Gastrocnemius medialis (tissue), 4 donors: Measurements from ENCODE around the gene DNAJC5G.

Experiments
- POLR2A ChIP-seq, 2 donors: fragments of 450-650 bp; IDR thresholded peaks; one replicate each; pipeline ENCODE4 v1.6.1; 2017; ENCODE audit warnings: antibody characterized with exemption in 2 of 2, mild to moderate bottlenecking in 2 of 2, moderate library complexity in 2 of 2
- TF ChIP-seq, protein P1 (sequence below), 5 experiments: fragments of 450-650 bp in 3 of 5; fragments of 200-600 bp in 2 of 5; sonication (generic) in 2 of 5; IDR thresholded peaks in 4 of 5; conservative IDR thresholded peaks in 1 of 5; 1 replicate in 4 of 5; 2 replicates in 1 of 5; pipeline ENCODE4 v1.5.1; 2016 to 2019; ENCODE audit warnings: antibody characterized with exemption in 5 of 5, mild to moderate bottlenecking in 3 of 5, moderate library complexity in 3 of 5

DNA sequence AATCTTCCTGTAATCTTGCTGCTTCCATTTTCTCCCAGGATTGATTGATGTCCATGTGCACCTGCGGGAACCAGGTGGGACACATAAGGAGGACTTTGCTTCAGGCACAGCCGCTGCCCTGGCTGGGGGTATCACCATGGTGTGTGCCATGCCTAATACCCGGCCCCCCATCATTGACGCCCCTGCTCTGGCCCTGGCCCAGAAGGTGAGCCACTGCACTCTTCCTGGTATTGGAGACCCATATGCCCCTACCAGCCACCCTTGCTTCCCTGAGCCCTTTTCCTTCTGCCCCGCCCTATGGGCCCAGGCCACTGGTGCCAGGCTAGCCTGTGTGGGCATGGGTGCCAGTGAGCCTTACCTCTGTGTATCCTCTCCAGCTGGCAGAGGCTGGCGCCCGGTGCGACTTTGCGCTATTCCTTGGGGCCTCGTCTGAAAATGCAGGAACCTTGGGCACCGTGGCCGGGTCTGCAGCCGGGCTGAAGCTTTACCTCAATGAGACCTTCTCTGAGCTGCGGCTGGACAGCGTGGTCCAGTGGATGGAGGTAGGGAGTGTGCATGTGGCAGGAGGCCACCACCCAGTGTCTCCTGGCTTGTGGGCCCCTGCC is 37.8 kb upstream of the DNAJC5G start:
- TF ChIP-seq, protein P1, sequence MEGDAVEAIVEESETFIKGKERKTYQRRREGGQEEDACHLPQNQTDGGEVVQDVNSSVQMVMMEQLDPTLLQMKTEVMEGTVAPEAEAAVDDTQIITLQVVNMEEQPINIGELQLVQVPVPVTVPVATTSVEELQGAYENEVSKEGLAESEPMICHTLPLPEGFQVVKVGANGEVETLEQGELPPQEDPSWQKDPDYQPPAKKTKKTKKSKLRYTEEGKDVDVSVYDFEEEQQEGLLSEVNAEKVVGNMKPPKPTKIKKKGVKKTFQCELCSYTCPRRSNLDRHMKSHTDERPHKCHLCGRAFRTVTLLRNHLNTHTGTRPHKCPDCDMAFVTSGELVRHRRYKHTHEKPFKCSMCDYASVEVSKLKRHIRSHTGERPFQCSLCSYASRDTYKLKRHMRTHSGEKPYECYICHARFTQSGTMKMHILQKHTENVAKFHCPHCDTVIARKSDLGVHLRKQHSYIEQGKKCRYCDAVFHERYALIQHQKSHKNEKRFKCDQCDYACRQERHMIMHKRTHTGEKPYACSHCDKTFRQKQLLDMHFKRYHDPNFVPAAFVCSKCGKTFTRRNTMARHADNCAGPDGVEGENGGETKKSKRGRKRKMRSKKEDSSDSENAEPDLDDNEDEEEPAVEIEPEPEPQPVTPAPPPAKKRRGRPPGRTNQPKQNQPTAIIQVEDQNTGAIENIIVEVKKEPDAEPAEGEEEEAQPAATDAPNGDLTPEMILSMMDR (IDR thresholded peaks at IDR 0.05 in 4 of 5, conservative IDR thresholded peaks at IDR 0.05 in 1 of 5): no peak
- TF ChIP-seq POLR2A (IDR thresholded peaks at IDR 0.05): no peak
